ENCODE data around the gene TMEM86A.
"Not testable (repeated sequence)": the region's sequence is repeated elsewhere in the genome, so short reads cannot be mapped to it uniquely, and the experiment has no call there.

The TMEM86A gene

GRCh38 chr11:18698341-18699268, at the start of gene TMEM86A:
Gene TMEM86A, plus strand, starts transcription at chr11:18698779. Its CDS starts 108 bp downstream, at chr11:18698887.
- no peak for DNase-seq (ENCODE audit: low read depth, low spot score)

- DNase-seq (ENCODE audit: low read depth, low spot score), result no peak
Measured at GRCh38 chr11:18650353-18650752, 48.2 kb upstream of the TMEM86A start.

- no peak for DNase-seq (ENCODE audit: low read depth, low spot score)
Measured at GRCh38 chr11:18650859-18651557, 47.6 kb upstream of the TMEM86A start.

GRCh38 chr11:18657673-18658072, 40.9 kb upstream of the TMEM86A start:
- DNase-seq (ENCODE audit: low read depth, low spot score), result no peak

GRCh38 chr11:18665353-18665872, 33.2 kb upstream of the TMEM86A start:
- DNase-seq (ENCODE audit: low read depth, low spot score), result not testable (repeated sequence)

- DNase-seq (ENCODE audit: low read depth, low spot score), result no peak
Measured at GRCh38 chr11:18668131-18668530, 30.4 kb upstream of the TMEM86A start.

- DNase-seq (ENCODE audit: low read depth, low spot score), result no peak
Measured at GRCh38 chr11:18669219-18669596, 29.4 kb upstream of the TMEM86A start.

- no peak for DNase-seq (ENCODE audit: low read depth, low spot score)
Measured at GRCh38 chr11:18669711-18670110, 28.9 kb upstream of the TMEM86A start.

GRCh38 chr11:18671246-18671645, 27.3 kb upstream of the TMEM86A start:
- DNase-seq (ENCODE audit: low read depth, low spot score), result no peak

GRCh38 chr11:18672209-18672608, 26.4 kb upstream of the TMEM86A start:
- DNase-seq (ENCODE audit: low read depth, low spot score), result not testable (repeated sequence)

- DNase-seq (ENCODE audit: low read depth, low spot score), result no peak
Measured at GRCh38 chr11:18676803-18677202, 21.8 kb upstream of the TMEM86A start.

GRCh38 chr11:18677560-18677959, 21.0 kb upstream of the TMEM86A start:
- no peak for DNase-seq (ENCODE audit: low read depth, low spot score)

GRCh38 chr11:18681949-18682348, 16.6 kb upstream of the TMEM86A start:
- not testable (repeated sequence) for DNase-seq (ENCODE audit: low read depth, low spot score)

GRCh38 chr11:18682466-18682865, 16.1 kb upstream of the TMEM86A start:
- DNase-seq (ENCODE audit: low read depth, low spot score), result no peak

- DNase-seq (ENCODE audit: low read depth, low spot score), result no peak
Measured at GRCh38 chr11:18684267-18684666, 14.3 kb upstream of the TMEM86A start.

GRCh38 chr11:18691467-18692140, 7.0 kb upstream of the TMEM86A start:
- DNase-seq (ENCODE audit: low read depth, low spot score), result not testable (repeated sequence)

GRCh38 chr11:18692941-18693760, 5.4 kb upstream of the TMEM86A start:
- no peak for DNase-seq (ENCODE audit: low read depth, low spot score)

GRCh38 chr11:18696638-18697225, 1.8 kb upstream of the TMEM86A start:
- DNase-seq (ENCODE audit: low read depth, low spot score), result no peak

GRCh38 chr11:18697576-18697975, 1.0 kb upstream of the TMEM86A start:
- DNase-seq (ENCODE audit: low read depth, low spot score), result no peak

- DNase-seq (ENCODE audit: low read depth, low spot score), result no peak
Measured at GRCh38 chr11:18699269-18699596, 654 bp downstream of the TMEM86A start.

GRCh38 chr11:18699848-18700261, 1.3 kb downstream of the TMEM86A start:
- no peak for DNase-seq (ENCODE audit: low read depth, low spot score)

Data from smooth muscle cell of the brain vasculature (primary cell).